Ectodermal cell (in vitro differentiated cells): ENCODE data around the gene USH1C.
A peak's percentile ranks its signal among the peaks of the same experiment; 100 is the strongest.

Experiments
- H3K27ac ChIP-seq: 2 replicates; pipeline ENCODE4 v1.7.0; 2013; ENCODE audit warnings: mild to moderate bottlenecking, low read depth, low read length; ENCODE audit not compliant: insufficient read depth, poor library complexity, severe bottlenecking
- H3K27me3 ChIP-seq: 2 replicates; pipeline ENCODE4 v1.7.0; 2013; ENCODE audit warnings: mild to moderate bottlenecking, low read length; ENCODE audit not compliant: insufficient read depth, control insufficient read depth, poor library complexity, severe bottlenecking
- H3K36me3 ChIP-seq: one replicate; pipeline ENCODE4 v1.7.0; 2013; ENCODE audit warnings: low read length; ENCODE audit not compliant: control insufficient read depth, insufficient read depth
- H3K4me1 ChIP-seq: one replicate; pipeline ENCODE4 v1.7.0; 2013; ENCODE audit warnings: low read length; ENCODE audit not compliant: control insufficient read depth, insufficient read depth
- H3K4me3 ChIP-seq: 2 replicates; pipeline ENCODE4 v1.7.0; 2013; ENCODE audit warnings: low read depth, low read length, control low read depth; ENCODE audit not compliant: insufficient read depth
- H3K9me3 ChIP-seq: 2 replicates; pipeline ENCODE4 v1.7.0; 2013; ENCODE audit warnings: mild to moderate bottlenecking, low read length, moderate library complexity; ENCODE audit not compliant: control insufficient read depth
- WGBS, 2 experiments: methylation state at CpG; one replicate each; pipeline ENCODE4 v1.1.7; 2013; ENCODE audit warnings: missing lambda C conversion rate in 2 of 2; 5-methylcytosine and 5-hydroxymethylcytosine counted together

Gene USH1C

GRCh38 chr11:17547932-17548331 lies 3.7 kb upstream of the USH1C start:
- Histone ChIP-seq H3K36me3 (no peaks in the 10 kb centered on the region), H3K27ac (no peak overlapping the region), H3K4me1 (peaks cover 10% of the 10 kb centered on the region), H3K27me3 (peaks cover 24% of the 10 kb centered on the region), H3K4me3 (no peak overlapping the region), H3K9me3 (no peaks in the 10 kb centered on the region)
- 75 to 84% methylated on average over 9 of the region's 9 CpGs for WGBS, 2 experiments

GRCh38 chr11:17547051-17547577 lies 2.9 kb upstream of the USH1C start, which contains the start of gene OTOG:
Gene OTOG, plus strand, starts transcription at chr11:17547259. Its CDS starts 114 bp downstream, at chr11:17547373.
- 11% methylated on average over 20 of the region's 20 CpGs for WGBS, 2 experiments
- Histone ChIP-seq H3K9me3 (no peaks in the 10 kb centered on the region), H3K27me3 (peaks cover 24% of the 10 kb centered on the region)

GRCh38 chr11:17546240-17546639 lies 2.0 kb upstream of the USH1C start:
- 95 to 98% methylated on average over 2 of the region's 2 CpGs for WGBS, 2 experiments
- Histone ChIP-seq H3K27ac (no peak overlapping the region), H3K4me3 (no peak overlapping the region), H3K36me3 (no peaks in the 10 kb centered on the region), H3K4me1 (peaks cover 10% of the 10 kb centered on the region), H3K27me3 (peaks cover 24% of the 10 kb centered on the region), H3K9me3 (no peaks in the 10 kb centered on the region)

More at GRCh38 chr11:17547051-17547577, 2.9 kb upstream of the USH1C start, which contains the start of gene OTOG:
- H3K36me3 ChIP-seq: no peaks in the 10 kb centered on the region
- H3K4me1 ChIP-seq: peaks cover 10% of the 10 kb centered on the region
- no peak within 1 kb of the TSS for H3K27ac ChIP-seq
- peak within 1 kb of the TSS; percentile 35 for H3K4me3 ChIP-seq

- H3K4me1 ChIP-seq: peaks cover 10% of the 10 kb centered on the region
- H3K27me3 ChIP-seq: peaks cover 24% of the 10 kb centered on the region
- no peaks in the 10 kb centered on the region for H3K36me3 ChIP-seq
- peak overlapping the region; percentile 29 for H3K4me3 ChIP-seq
- H3K27ac ChIP-seq: no peak overlapping the region
- no peaks in the 10 kb centered on the region for H3K9me3 ChIP-seq
- 60 to 61% methylated on average over 17 of the region's 17 CpGs for WGBS, 2 experiments
These were observed 539 bp downstream of the USH1C start for GRCh38 chr11:17543574-17544180.

GRCh38 chr11:17543041-17543440 lies 1.2 kb downstream of the USH1C start:
- Histone ChIP-seq H3K9me3 (no peaks in the 10 kb centered on the region), H3K36me3 (no peaks in the 10 kb centered on the region), H3K27me3 (peaks cover 24% of the 10 kb centered on the region), H3K27ac (no peak overlapping the region), H3K4me3 (no peak overlapping the region), H3K4me1 (peaks cover 10% of the 10 kb centered on the region)
- WGBS, 2 experiments: 91 to 94% methylated on average over 2 of the region's 2 CpGs

- no peak overlapping the region for H3K4me3 ChIP-seq
- H3K4me1 ChIP-seq: peaks cover 4% of the 10 kb centered on the region
- H3K27ac ChIP-seq: no peak overlapping the region
- peaks cover 24% of the 10 kb centered on the region for H3K27me3 ChIP-seq
- WGBS, 2 experiments: 95% methylated on average over 4 of the region's 4 CpGs
- H3K36me3 ChIP-seq: no peaks in the 10 kb centered on the region
- H3K9me3 ChIP-seq: no peaks in the 10 kb centered on the region
These were observed 2.0 kb downstream of the USH1C start for GRCh38 chr11:17542249-17542648.

- H3K9me3 ChIP-seq: no peaks in the 10 kb centered on the region
- no peak overlapping the region for H3K4me3 ChIP-seq
- no peaks in the 10 kb centered on the region for H3K36me3 ChIP-seq
- no peaks in the 10 kb centered on the region for H3K4me1 ChIP-seq
- H3K27ac ChIP-seq: no peak overlapping the region
- WGBS, 2 experiments: 83 to 86% methylated on average over 4 of the region's 4 CpGs
- H3K27me3 ChIP-seq: peaks cover 24% of the 10 kb centered on the region
These were observed 2.8 kb downstream of the USH1C start for GRCh38 chr11:17541330-17541885.

- no peaks in the 10 kb centered on the region for H3K36me3 ChIP-seq
- H3K4me3 ChIP-seq: no peak overlapping the region
- WGBS, 2 experiments: 84 to 89% methylated on average over 4 of the region's 4 CpGs
- H3K9me3 ChIP-seq: no peaks in the 10 kb centered on the region
- no peak overlapping the region for H3K27ac ChIP-seq
- H3K4me1 ChIP-seq: no peaks in the 10 kb centered on the region
- peaks cover 19% of the 10 kb centered on the region for H3K27me3 ChIP-seq
These were observed 3.4 kb downstream of the USH1C start for GRCh38 chr11:17540807-17541206.

- WGBS, 2 experiments: 82 to 91% methylated on average over 3 of the region's 3 CpGs
- Histone ChIP-seq H3K27ac (no peak overlapping the region), H3K36me3 (no peaks in the 10 kb centered on the region), H3K9me3 (no peaks in the 10 kb centered on the region), H3K4me1 (no peaks in the 10 kb centered on the region), H3K4me3 (no peak overlapping the region), H3K27me3 (peaks cover 7% of the 10 kb centered on the region)
These were observed 5.5 kb downstream of the USH1C start for GRCh38 chr11:17538731-17539130.

GRCh38 chr11:17538054-17538453 lies 6.2 kb downstream of the USH1C start:
- no peaks in the 10 kb centered on the region for H3K36me3 ChIP-seq
- peaks cover under 1% of the 10 kb centered on the region for H3K27me3 ChIP-seq
- H3K27ac ChIP-seq: no peak overlapping the region
- no peaks in the 10 kb centered on the region for H3K4me1 ChIP-seq
- 91 to 93% methylated on average over 1 of the region's 1 CpG for WGBS, 2 experiments
- H3K9me3 ChIP-seq: no peaks in the 10 kb centered on the region
- H3K4me3 ChIP-seq: no peak overlapping the region
